HG03060 (cell line): Measurements from ENCODE around the gene NKX2-4.
"Not testable (repeated sequence)": the region's sequence is repeated elsewhere in the genome, so short reads cannot be mapped to it uniquely, and the experiment has no call there.

Source experiments
- ATAC-seq: cut with Tn5 transposase; IDR thresholded peaks from one replicate; pipeline ENCODE4 v1.9.1; 2021; ENCODE audit warnings: low read depth, moderate number of reproducible peaks; ENCODE audit not compliant: unreplicated experiment

Gene NKX2-4

DNA sequence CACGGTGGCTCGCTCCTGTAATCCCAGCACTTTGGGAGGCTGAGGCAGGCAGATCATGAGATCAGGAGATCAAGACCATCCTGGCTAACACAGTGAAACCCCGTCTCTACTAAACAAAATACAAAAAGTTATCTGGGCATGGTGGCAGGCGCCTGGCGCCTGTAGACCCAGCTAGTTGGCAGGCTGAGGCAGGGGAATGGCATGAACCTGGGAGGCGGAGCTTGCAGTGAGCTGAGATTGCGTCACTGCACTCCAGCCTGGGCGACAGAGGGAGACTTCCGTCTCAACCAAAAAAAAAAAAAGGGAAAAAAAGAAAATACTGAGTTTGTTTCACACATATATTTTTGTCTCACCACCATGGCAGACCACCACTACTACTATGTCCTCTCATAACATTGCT lies 31.1 kb downstream of the NKX2-4 start:
- not testable (repeated sequence) for ATAC-seq

DNA sequence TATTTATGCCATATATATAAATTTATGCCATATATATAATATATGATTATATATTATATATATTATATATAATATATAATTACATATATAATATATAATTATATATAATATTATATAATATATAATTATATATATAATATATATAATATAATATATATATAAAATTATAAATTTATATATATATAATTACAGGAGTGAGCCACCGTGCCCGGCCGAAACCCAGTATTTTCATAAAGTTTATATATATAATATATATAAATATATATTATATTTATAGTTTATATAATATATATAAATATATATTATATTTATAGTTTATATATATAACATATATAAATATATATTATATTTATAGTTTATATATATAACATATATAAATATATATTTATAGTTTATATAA lies 31.6 kb downstream of the NKX2-4 start:
- ATAC-seq = no peak

DNA sequence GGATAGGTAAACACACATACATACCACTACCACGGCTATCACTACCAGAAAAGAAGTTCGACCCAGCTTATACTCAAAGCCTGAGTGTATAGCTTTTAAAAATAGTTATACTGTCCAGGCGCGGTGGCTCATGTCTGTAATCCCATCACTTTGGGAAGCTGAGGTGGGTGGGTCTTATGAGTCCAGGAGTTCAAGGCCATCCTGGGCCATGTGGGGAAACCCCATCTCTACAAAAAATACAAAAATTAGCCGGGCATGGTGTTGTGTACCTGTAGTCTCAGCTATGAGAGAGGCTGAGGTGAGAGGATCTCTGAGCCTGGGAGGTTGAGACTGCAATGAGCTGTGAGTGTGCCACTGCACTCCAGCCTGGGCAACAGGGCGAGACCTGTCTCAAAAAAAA lies 32.9 kb downstream of the NKX2-4 start:
- ATAC-seq = no peak

DNA sequence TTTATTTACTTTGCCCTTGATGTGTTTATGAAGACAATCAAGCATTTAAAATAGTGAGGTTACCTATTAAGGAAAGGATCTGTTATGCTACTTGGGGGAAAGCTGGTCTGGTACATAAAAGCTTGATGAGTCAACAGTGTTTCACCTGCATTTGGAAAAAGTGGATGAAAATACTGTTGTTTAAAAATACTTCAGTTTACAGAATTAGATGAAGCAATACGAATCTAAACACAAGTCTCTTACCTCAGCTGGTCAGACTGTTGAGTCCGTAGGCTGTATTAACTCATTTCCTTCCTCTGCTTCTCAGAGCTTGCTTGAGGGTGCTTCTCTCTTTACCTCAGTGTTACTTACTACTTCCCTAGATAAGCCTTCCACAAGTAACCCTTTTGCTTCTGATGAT lies 36.1 kb downstream of the NKX2-4 start:
- ATAC-seq = no peak

DNA sequence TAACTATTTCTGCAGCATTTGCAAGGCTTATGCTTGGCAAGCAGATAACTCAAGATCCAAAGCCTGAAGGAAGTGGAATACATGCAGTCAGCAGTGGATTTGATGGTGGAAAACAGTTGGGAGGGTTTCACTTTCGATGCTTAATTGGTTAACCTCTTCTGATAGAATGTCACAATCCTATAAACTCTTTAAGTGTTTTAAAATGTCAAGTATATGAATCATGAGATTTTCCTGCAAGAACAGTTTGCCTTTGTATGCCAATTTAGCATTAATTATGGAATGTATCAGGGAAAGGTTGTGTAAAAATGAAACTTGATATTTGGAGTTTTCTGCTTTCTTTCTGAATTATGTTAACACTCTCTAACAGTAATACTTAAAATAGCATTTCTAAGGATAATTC lies 36.6 kb downstream of the NKX2-4 start:
- ATAC-seq = no peak

DNA sequence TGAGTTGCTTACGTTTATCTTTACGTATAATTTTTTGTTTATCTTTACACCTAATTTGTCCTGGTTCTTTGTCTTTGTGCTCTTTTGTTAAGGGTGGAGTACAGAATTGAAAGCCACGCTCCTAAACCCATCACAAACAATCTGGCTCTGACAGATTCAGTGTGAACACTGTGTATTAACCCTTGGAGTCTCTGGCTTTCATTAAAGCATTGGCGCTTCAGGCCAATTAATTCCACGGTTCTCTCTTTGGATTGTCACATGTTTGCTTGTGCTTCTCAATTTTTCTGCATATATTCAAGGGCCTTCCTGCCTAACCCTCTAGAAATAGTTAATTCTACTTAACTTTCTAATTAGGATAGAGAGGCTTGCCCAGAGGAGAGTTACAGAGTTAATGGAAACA lies 38.6 kb downstream of the NKX2-4 start:
- ATAC-seq = no peak

DNA sequence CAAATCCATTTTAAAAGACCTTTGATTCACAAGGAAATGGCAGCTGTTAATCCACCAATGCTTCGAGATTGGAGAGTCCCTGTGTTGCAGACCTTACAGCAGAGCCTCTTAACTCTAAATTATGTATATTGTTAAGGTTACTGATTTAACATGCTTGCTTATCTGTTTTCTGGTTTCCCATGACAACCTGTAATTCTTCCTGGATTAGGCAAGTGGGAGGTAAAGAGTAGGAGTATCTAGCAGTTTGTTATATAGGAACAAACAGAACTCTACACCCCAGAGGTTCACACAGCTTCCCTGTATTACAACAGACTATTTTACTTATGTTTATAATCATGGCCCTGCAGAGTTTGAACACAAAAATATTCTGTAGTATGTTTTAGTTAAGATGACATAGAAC lies 39.5 kb downstream of the NKX2-4 start:
- no peak for ATAC-seq

DNA sequence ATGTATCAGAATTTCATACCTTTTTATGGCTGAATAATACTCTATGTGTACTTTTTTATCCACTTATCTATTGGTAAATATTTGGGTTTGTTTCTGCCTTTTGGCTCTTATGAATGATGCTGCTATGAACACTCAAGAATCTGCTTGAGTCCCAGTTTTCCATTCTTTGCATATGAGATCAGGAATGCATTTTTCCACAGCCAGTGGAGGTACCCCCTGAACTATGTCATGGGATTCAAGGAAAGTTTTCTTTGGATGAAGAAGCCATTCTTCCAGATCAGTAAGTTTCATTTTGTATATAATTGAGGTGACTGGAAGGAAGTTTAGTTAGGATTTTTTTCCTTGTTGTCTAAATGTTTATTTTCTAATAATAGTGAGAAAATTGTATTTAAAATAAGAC lies 40.9 kb downstream of the NKX2-4 start:
- ATAC-seq = no peak

DNA sequence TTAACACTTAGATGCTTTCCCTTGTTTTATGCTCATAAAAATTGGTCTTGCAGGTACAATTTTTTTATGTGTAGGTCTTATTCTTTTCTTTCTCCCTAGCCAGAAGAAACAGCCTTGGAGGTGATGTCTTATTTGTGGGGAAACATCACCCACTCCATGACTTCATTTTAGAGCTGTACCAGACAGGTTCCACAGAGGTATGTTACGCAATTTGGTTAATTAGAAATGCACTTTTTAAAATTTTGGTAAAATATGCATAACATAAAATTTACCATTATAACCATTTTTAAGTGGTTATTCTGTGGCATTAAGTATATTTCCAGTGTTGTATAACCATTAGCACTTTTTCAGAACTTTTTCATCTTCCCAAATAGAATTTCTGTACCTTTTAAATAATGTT lies 41.3 kb downstream of the NKX2-4 start:
- ATAC-seq = no peak

DNA sequence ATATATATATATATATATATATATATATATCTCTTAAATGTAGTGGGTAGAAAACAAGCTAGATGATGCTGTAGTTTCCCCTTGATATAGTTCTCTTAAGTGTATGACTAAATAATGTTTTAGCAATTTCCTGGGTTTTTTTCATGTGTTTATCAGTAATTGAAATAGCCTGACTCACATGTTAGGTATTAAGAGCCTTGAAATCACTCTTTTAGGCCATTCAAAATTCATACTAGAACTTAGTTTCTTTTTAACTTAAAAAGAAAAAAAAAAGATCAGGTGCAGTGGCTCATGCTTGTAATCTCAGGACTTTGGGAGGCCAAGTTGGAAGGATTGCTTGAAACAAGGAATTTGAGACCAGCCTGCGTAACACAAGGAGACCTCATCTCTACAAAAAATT lies 44.1 kb downstream of the NKX2-4 start:
- ATAC-seq = no peak

DNA sequence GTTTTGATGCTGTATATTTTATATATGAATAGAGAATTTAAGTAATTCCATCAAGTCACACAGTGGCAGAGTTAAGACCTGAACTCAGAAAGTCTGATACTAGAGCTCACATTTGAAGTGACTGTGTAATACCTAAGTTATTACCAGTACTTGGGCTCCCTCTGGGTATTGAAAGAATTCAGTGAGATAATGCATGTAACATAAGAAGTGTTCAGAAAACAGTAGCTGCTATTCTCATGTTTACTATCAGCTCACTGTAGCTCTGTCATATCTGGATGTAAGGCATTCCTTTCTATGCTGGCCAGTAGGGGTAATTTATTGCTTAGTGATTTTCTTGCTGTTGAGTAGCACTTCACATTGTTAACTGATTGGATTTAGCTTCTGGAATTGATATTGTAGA lies 44.6 kb downstream of the NKX2-4 start:
- no peak for ATAC-seq
